Heart left ventricle (tissue), 13 donors: ENCODE data around the gene UBAP2.

Source experiments
- POLR2A ChIP-seq, 2 donors: fragments of 450-650 bp; IDR thresholded peaks; one replicate each; pipeline ENCODE4 v1.6.1; 2017; ENCODE audit warnings: antibody characterized with exemption in 2 of 2, mild to moderate bottlenecking in 2 of 2, moderate library complexity in 2 of 2
- TF ChIP-seq, protein P1 (sequence below), 12 donors: fragments of 200-600 bp; sonication (generic) in 4 of 12; IDR thresholded peaks; one replicate each; pipeline versions ENCODE4 v1.5.0 to v1.8.0; 2018 to 2022; ENCODE audit warnings: antibody characterized with exemption in 12 of 12, mild to moderate bottlenecking in 5 of 12
- donor health status: ischemic (EF 13 %, LVEDD 7.1; RV severe dilation, severe dysfunction).
- donor health status: DM: no; HTN: yes; CAD: no.
- donor health status: DM: no; HTN: no; CAD: no.
- donor health status: ischemic (EF 25% LVEDD 6.9; RV normal size, moderate dysfunction).
- donor health status: ischemic (EF 25% LVEDD 5.7; RV mildly dilated, moderate dysfunction).
- donor health status: ischemic (EF 35%, LVEDD 5.7; RV mildly dilated, moderate dysfunction).
- donor health status: nonischemic (EF 11% LVEDD 7.7; RV severe dilation, severe dysfunction).
- donor health status: DM: yes; HTN: yes; CAD: no.
- donor health status: PGD.
- donor health status: ischemic (EF 29% LVEDD 5.4; RV normal size, mild dysfunction).
- donor health status: nonischemic (EF 23%, LVEDD 6.1; RV moderate dilation, normal function).

DNA sequence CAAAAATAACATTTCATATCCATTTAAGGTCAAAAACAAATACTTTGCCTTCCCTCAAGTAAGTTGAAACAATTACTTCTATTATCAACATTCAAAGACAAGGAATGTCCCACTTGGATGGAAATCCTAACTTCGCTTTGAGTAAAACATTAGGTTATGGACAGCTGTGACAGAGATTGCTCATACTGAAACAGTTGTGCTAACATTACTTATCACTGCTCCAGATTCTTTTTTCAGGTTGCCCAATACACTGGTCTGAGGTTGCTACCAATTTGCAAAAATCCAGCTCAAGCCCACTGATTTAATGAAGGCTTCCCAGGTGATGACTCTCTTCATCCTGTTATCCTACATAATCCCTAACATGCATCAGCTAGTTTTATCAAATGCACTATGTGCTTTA lies 98.3 kb downstream of the UBAP2 start:
- TF ChIP-seq, protein P1, sequence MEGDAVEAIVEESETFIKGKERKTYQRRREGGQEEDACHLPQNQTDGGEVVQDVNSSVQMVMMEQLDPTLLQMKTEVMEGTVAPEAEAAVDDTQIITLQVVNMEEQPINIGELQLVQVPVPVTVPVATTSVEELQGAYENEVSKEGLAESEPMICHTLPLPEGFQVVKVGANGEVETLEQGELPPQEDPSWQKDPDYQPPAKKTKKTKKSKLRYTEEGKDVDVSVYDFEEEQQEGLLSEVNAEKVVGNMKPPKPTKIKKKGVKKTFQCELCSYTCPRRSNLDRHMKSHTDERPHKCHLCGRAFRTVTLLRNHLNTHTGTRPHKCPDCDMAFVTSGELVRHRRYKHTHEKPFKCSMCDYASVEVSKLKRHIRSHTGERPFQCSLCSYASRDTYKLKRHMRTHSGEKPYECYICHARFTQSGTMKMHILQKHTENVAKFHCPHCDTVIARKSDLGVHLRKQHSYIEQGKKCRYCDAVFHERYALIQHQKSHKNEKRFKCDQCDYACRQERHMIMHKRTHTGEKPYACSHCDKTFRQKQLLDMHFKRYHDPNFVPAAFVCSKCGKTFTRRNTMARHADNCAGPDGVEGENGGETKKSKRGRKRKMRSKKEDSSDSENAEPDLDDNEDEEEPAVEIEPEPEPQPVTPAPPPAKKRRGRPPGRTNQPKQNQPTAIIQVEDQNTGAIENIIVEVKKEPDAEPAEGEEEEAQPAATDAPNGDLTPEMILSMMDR (IDR thresholded peaks at IDR 0.05) = no peak
- TF ChIP-seq POLR2A (IDR thresholded peaks at IDR 0.05) = no peak
